Amygdala (tissue), 56 donors: Measurements from ENCODE around the gene NAV2.

Source experiments
- DNase-seq, 56 donors: peaks; one replicate each; lab custom pipeline; 2025; lab: John Stamatoyannopoulos, UW

The NAV2 gene

DNA sequence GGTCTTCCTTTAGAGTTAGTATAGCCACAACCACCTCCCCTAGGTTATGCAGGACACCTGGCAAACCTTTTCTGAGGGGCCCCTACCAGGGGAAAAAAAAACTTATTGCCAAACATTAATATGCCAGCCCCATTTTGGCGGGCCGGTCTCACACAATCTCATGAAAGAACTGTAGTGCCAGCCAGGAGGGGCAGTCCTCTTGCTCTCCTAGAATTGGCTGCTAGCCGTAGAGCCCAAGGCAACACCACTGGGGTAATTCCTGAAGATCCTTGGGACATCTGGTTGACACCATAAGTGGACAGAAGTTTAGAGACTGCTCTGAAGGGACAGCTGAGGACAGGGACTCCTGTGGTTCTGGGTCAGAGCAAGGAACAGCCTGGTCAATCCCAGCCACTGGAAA lies 24.2 kb downstream of the NAV2 start:
- DNase-seq: peak in 1 of 56 donors; percentile 6

DNA sequence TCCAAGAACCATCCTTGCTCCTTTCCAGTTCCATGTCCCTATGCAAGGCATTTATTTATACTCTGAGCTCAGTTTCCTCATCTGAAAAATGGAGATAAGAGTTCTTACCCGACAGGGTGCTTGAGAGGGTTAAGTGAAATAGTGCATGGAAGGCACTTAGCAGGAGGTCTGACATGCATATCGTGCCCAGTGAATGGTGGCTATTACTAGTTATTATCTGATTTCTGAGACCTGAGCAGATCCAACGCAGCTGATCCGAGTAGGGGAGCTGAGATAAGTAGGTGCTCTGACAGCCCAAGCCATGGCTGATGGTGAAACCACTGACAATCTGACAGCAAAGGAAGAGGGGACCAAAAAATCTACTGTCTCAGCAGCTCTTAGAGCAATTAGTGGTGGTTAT lies 24.9 kb downstream of the NAV2 start:
- no peak for DNase-seq

- DNase-seq: no peak
Observed at GRCh38 chr11:19738124-19738523, 25.5 kb downstream of the NAV2 start.

DNA sequence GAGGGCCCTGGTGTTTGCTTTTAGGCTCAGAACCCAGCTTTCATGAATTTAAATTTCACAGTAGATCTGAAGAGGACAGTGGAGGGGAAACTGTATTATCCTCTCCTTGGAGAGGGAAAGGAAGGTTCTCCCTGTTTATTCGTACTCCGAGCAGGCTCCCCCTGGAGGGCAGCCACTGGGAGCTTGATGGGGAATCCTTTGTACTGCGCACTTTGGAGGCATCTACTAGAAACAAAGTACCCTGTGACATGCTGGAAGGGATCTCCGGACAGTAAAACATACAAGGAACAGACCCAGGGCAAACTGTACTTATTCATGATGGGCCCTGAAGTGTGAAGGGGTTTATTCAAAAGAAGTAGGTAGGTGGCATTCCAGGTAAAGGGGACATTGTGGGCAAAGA lies 27.2 kb downstream of the NAV2 start:
- DNase-seq: peak in 15 of 56 donors; percentile 8 to 60 (median 26)

DNA sequence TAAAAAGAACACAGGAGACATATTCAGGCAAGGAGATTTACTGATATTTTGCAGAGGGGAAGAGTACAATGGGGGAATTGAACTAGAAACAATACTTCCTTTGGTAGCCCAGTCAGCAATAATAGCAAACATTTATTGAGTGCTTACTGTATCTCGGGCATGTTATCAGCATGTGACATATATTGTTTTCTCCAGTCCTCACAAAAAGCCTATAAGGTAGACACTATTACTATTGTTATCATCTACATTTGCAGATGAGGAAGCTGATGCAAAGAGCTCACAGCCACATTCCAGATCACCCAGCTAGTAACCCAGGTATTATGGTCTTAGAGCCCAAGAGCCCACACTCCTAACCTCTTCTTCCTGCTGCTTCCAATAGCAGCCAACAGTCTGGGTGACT lies 27.9 kb downstream of the NAV2 start:
- DNase-seq: no peak

GRCh38 chr11:19742588-19743292 lies 30.1 kb downstream of the NAV2 start:
- DNase-seq: peak in 54 of 56 donors; percentile 19 to 89 (median 62)

DNA sequence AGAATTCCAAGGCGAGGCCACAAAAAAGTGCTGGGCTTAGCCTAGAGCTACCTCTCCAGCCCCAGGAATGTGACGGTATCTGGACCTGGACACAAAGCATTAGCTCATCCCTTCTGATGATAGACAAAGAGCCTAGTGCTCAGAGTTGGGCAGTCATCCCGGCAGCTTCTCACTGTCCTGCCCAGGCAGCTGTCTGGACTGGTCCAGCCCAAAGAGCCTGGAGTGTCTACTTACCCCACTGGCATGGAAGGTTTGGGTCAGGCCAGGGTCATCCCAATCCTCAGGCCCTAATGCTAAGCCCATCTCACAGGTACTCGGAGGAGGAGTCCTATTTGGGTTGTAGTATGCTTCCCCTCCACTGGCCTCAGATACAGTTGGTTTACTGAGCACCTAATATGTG lies 31.0 kb downstream of the NAV2 start:
- no peak for DNase-seq

GRCh38 chr11:19744130-19744529 lies 31.5 kb downstream of the NAV2 start:
- no peak for DNase-seq

DNA sequence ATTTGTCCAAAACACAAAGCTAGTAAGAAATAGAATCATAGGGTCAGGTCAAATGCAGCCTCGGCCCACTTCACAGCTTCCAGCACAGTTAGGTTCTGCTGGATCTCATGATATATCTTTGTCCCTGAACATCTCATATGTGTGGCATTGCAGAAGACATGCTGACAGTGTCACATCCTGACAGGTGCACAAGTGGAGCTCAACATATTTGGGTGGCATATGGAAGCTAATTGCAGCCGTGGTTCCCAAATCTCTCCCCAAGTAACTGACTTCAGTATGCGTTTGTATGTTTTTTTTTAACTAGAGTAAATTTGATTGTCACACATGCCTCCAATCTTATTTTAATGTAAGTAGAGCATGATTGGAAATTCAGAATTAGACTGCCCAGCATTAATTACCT lies 33.4 kb downstream of the NAV2 start:
- DNase-seq: no peak

DNA sequence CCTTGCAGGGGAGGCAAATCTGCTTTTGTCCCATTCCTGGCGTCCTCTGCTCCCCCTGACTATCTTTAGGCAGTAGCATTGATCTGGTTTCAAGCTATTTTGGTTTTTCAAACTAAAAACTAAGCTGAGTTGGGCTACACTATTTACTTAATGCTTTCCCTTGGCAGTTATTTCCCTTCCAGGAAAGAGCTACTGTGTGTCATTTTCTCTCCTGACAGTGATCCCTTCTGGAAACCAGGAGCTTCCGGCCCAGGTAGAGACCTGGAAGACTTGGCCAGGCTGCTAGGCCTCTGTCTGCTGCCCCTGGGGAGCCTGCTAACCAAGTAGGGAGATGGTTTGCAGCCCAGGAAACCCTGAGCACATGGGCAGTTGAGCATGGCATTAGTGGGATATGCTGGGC lies 35.0 kb downstream of the NAV2 start:
- DNase-seq: no peak

GRCh38 chr11:19751055-19751454 lies 38.4 kb downstream of the NAV2 start:
- DNase-seq: no peak

DNA sequence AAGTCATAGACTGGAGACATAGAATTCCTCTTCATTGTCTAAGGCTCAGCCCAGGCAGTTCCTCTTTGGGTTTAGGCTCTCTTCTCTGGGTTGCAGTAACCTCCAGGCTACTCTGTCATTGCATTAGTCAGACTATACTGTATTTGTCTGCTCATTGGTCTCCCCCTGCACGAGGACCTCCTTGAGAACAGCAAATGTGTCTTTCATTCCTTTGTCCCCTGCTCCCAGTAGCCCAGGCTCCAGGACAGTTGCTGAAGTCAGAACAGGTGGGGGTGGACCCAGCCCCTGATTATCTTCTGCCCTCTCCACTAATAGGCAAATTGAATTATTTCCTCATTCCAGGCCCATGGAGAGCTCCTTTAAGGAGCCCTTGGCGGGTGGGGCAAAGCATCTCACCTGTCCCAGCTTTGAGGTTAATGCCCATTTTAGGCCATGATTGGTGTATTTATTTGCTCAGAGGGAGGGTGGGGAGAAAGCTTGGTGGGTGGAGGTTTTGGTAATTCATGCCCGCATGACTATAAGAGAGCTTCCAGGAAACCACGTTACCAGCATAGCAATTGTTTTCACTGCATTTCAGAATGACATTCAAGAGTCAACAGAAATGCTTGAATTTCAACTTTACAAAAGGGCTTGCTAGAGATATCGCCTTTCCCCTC lies 40.9 kb downstream of the NAV2 start:
- no peak for DNase-seq

DNA sequence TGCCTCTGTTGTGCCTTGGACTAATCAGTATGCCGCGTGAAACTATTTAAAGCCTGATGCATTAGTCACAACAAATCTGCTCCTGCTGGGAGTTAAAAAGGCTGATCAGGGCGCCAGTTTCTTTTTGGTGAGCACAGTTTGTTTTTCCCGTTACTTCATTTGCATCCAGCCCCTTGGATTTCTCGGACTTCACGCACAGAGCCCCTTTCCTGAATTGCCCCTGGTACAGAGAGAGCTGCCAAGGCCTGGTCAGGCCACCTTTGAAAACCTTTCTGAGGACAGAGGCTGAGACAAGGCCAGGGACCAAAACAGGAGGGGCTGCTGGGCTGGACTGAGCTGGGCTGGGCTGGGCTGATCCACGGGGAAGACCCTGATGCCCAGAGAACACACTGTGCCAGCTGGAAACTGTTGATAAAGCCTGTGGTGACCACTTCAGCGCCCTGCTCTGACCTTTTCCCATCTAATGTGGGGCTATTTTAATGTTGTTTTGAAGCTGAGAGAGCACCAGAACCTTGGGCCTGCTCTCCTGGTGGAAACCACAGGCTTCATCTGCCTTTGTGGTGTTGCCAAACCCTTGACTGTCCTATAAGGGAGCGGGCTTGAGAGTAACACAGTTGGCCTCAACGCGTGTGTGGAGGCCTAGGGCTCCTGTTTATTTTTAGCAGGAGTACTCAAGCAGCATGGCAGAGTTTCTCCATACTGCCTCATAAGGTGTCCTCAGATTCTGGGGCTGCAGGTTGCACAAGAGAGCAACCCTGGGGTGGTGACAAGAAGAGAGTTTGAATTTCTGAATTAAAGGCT lies 44.2 kb downstream of the NAV2 start:
- peak in 40 of 56 donors; percentile 21 to 92 (median 58) for DNase-seq

DNA sequence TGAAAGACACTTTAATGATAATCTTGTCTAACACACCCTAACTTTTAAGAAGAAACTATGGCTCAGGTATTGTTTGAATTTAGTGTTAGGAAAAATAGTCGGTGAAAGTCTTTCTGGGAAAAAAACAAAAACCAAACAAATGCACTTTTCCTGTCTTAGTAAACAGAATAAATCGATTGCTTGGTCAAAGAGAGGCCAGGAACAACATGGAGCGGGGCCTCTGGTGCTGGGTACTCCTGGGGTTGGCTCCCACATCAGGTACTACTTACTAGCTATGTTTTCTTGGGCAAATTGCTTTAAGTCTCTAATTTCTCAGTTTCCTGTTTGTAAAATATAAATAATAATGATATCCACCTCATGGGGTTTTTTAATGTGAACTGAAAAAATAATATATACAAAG lies 46.8 kb downstream of the NAV2 start:
- no peak for DNase-seq

- no peak for DNase-seq
Observed at GRCh38 chr11:19762266-19762665, 49.6 kb downstream of the NAV2 start.

- peak in 1 of 56 donors; percentile 12 for DNase-seq
Observed at GRCh38 chr11:19763330-19763729, 50.7 kb downstream of the NAV2 start.

DNA sequence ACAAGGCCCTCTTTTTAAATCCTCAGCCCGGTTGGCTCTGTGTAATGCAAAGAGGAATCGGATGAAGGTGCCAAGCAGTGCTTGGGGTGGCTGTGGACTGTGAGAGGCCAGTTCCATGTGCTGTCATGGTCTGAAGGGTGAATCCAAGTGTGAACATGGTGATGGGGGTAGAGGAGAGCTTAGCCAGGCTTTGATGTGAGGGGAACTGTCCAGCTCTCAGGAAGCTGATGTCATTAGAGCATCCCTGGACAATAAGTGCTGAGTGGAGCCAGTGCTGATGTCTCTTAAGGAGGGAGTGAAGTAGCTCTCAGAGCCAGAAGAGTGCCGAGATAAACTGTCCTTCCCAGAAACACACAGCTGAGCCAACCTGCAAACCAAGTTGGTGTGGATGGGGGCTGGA lies 53.6 kb downstream of the NAV2 start:
- DNase-seq: no peak

DNA sequence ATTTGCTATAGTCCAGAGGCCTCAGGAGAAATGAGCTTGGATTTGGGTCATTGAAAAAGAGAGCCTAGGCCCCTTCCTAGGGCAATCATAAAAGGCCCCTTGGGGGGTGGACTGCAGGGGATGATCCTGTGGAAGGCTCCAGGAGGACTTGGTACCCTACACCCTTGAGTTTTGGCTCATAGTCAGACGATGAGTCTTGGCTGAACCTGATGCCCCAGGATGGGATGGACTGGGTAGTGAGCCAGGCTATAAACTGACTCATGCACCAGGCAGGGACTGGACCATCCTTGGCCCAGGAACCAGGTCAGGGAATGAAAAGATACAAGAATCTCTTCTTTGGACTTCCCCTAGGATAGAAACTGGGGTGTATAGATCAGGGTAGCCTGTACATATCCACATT lies 54.2 kb downstream of the NAV2 start:
- no peak for DNase-seq

DNA sequence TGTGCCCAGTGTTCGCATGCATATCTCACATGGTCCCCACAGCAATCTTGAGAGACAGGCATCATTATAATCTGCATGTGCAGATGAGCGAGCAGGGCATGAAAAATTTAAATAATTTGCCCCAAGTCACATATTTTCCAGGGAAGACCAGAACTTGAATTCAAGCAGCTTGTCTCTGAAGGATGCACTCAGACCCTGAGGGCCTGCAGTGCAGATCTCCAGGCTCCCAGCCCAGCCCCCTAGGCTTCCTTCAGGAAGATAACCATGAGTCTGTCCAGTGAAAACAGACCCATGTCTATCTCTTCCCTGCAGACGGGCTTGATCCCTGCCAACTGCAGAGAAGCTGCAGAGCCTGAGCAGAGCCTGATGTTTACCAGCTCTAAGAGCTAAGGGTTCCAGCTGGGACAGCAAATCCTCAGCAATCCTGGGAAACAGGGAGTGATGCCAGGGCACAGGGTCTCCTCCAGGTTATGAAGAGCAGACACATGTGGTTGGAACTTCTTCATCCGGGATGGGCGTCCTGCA lies 55.1 kb downstream of the NAV2 start:
- no peak for DNase-seq

- no peak for DNase-seq
Observed at GRCh38 chr11:19768197-19768596, 55.6 kb downstream of the NAV2 start.

GRCh38 chr11:19768815-19769214 lies 56.2 kb downstream of the NAV2 start:
- DNase-seq: peak in 3 of 56 donors; percentile 17 to 26 (median 17)
